SU-DHL-6 (cell line): ENCODE data around the gene TAS2R38.

Experiments used
- H2AFZ ChIP-seq: fragments of 200-600 bp; sonication (generic); 2 replicates; pipeline ENCODE4 v1.6.1; 2014; ENCODE audit warnings: low read depth, mild to moderate bottlenecking, moderate library complexity, mixed read lengths, antibody characterized with exemption, low read length; ENCODE audit not compliant: severe bottlenecking
- H3F3A ChIP-seq: fragments of 200-600 bp; shearing (Covaris generic); 2 replicates; pipeline ENCODE4 v1.6.0; 2016; ENCODE audit warnings: antibody characterized with exemption, mild to moderate bottlenecking; ENCODE audit not compliant: insufficient read depth
- H3K27ac ChIP-seq: fragments of 200-600 bp; sonication (generic); 2 replicates; pipeline ENCODE4 v1.5.1; 2016; ENCODE audit warnings: low read depth, mild to moderate bottlenecking, low read length, moderate library complexity, mixed read lengths
- H3K27me3 ChIP-seq: fragments of 200-600 bp; sonication (generic), shearing (Covaris generic); 2 replicates; pipeline ENCODE4 v1.6.0; 2014; ENCODE audit warnings: mild to moderate bottlenecking, low read length
- H3K36me3 ChIP-seq: fragments of 200-600 bp; sonication (generic); 2 replicates; pipeline ENCODE4 v1.6.1; 2014; ENCODE audit warnings: mild to moderate bottlenecking, low read length, mixed read lengths
- H3K4me2 ChIP-seq: fragments of 300-600, 200-600 bp; shearing (Covaris generic), sonication (generic); 2 replicates; pipeline ENCODE4 v1.6.0; 2014; ENCODE audit warnings: low read length, low read depth, mild to moderate bottlenecking; ENCODE audit not compliant: poor library complexity, severe bottlenecking
- H3K4me3 ChIP-seq: fragments of 200-600 bp; sonication (generic); 2 replicates; pipeline ENCODE4 v1.5.1; 2014; ENCODE audit warnings: antibody characterized with exemption, low read length, mild to moderate bottlenecking, mixed read lengths; ENCODE audit not compliant: insufficient read depth, poor library complexity, severe bottlenecking
- H3K79me2 ChIP-seq: fragments of 200-600 bp; sonication (generic); 2 replicates; pipeline ENCODE4 v1.6.1; 2014; ENCODE audit warnings: mild to moderate bottlenecking, low read length, moderate library complexity; ENCODE audit not compliant: insufficient read depth
- H3K9ac ChIP-seq: fragments of 200-600 bp; sonication (generic); 2 replicates; pipeline ENCODE4 v1.7.0; 2014; ENCODE audit warnings: mild to moderate bottlenecking, low read length
- H3K9me2 ChIP-seq: fragments of 200-600 bp; sonication (generic); replicated peaks from 2 replicates; pipeline ENCODE4 v1.6.1; 2014; ENCODE audit warnings: low read length; ENCODE audit not compliant: insufficient read depth
- H3K9me3 ChIP-seq: fragments of 200-600 bp; sonication (generic); 2 replicates; pipeline ENCODE4 v1.6.1; 2014; ENCODE audit warnings: low read length, mixed read lengths; ENCODE audit not compliant: insufficient read depth
- H4K20me1 ChIP-seq: fragments of 200-600 bp; sonication (generic); 2 replicates; pipeline ENCODE4 v1.6.1; 2014; ENCODE audit warnings: low read depth, mild to moderate bottlenecking, antibody characterized with exemption, low read length, moderate library complexity, mixed read lengths
- CTCF ChIP-seq: fragments of 200-600 bp; sonication (generic); IDR thresholded peaks from one replicate; pipeline ENCODE4 v1.5.1; 2017; ENCODE audit warnings: antibody characterized with exemption, mild to moderate bottlenecking, low read length, moderate library complexity; ENCODE audit not compliant: insufficient read depth, poor library complexity, severe bottlenecking
- EZH2phosphoT487 ChIP-seq: fragments of 200-600 bp; sonication (generic), shearing (Covaris generic); conservative IDR thresholded peaks from 2 replicates; pipeline ENCODE4 v1.6.1; 2018; ENCODE audit warnings: mild to moderate bottlenecking, antibody characterized with exemption, low read length, moderate library complexity, mixed read lengths

TAS2R38 gene

GRCh38 chr7:142012825-142013511, 39.4 kb upstream of the TAS2R38 start:
- TF ChIP-seq EZH2phosphoT487: no peak
- TF ChIP-seq CTCF: no peak
- no peak overlapping the region for H2AFZ ChIP-seq
- H3K36me3 ChIP-seq: no peaks in the 10 kb centered on the region

DNA sequence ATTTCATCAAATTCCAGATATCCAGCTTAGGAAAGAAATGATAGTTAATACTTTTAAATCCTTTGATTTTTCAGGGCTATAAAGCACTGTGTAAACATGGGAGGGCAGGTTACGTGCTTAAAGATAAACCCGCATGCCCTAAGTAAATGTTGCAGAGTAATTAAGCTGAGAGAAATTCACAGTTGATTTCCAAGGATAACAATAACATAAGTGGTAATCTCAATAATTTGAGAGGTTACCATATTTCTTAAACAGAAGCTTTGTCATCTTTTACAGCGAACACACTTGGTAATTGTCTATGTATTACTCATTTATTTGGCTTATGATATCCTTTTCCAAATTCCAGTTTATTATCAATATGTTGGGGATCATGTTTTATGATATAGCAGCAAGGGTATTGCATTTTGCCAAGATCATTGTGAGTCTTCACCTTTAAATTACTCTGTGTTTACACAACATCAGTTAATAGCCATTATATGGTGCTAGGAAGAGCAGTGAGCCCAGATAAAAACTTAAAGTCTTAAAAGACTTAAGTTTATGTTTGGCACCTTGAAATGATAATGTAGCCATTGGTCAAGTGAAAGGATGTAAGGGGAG, 37.5 kb upstream of the TAS2R38 start:
- H3K4me2 ChIP-seq: no peak overlapping the region
- no peak overlapping the region for H3K9ac ChIP-seq
- no peaks in the 10 kb centered on the region for H3K36me3 ChIP-seq
- no peaks in the 10 kb centered on the region for H3K9me3 ChIP-seq
- no peaks in the 10 kb centered on the region for H3F3A ChIP-seq
- H3K27me3 ChIP-seq: no peaks in the 10 kb centered on the region
- no peaks in the 10 kb centered on the region for H3K9me2 ChIP-seq
- no peak overlapping the region for H3K27ac ChIP-seq
- H3K79me2 ChIP-seq: no peaks in the 10 kb centered on the region
- no peaks in the 10 kb centered on the region for H4K20me1 ChIP-seq
- H2AFZ ChIP-seq: no peak overlapping the region
- TF ChIP-seq CTCF (no peak), EZH2phosphoT487 (no peak)
- no peak overlapping the region for H3K4me3 ChIP-seq

More at GRCh38 chr7:142012825-142013511, 39.4 kb upstream of the TAS2R38 start:
- Histone ChIP-seq H3F3A (no peaks in the 10 kb centered on the region), H3K9me2 (no peaks in the 10 kb centered on the region), H3K9ac (no peak overlapping the region), H3K4me2 (no peak overlapping the region), H3K79me2 (no peaks in the 10 kb centered on the region), H3K27me3 (no peaks in the 10 kb centered on the region), H4K20me1 (no peaks in the 10 kb centered on the region), H3K27ac (no peak overlapping the region), H3K4me3 (no peak overlapping the region), H3K9me3 (no peaks in the 10 kb centered on the region)

- Histone ChIP-seq H4K20me1 (no peaks in the 10 kb centered on the region), H3K4me2 (no peak overlapping the region), H3K9ac (no peak overlapping the region), H3K9me2 (no peaks in the 10 kb centered on the region), H3K9me3 (no peaks in the 10 kb centered on the region), H3K27ac (no peak overlapping the region), H3K36me3 (no peaks in the 10 kb centered on the region), H3K79me2 (no peaks in the 10 kb centered on the region), H3K4me3 (no peak overlapping the region), H2AFZ (no peak overlapping the region), H3F3A (no peaks in the 10 kb centered on the region), H3K27me3 (no peaks in the 10 kb centered on the region)
- TF ChIP-seq EZH2phosphoT487 (no peak), CTCF (no peak)
Measured at GRCh38 chr7:142009187-142009586, 35.6 kb upstream of the TAS2R38 start.
